Lower leg skin (tissue), 4 donors: ENCODE measurements around the gene SETX. TPM values are rescaled to one million over a fixed set of nuclear protein-coding genes. Genes with fewer than 3 reads are reported as not detected.
"Not testable (repeated sequence)": the region's sequence is repeated elsewhere in the genome, so short reads cannot be mapped to it uniquely, and the experiment has no call there.

Experiments
- DNase-seq, 2 donors: peaks; one replicate each; pipeline ENCODE4 v3.0.0-alpha.2; 2019; ENCODE audit warnings: low spot score in 2 of 2
- H3K4me3 ChIP-seq: fragments of 200-600 bp; sonication (generic); 2 replicates; pipeline ENCODE4 v1.5.1; 2017; ENCODE audit warnings: mild to moderate bottlenecking, low read depth; ENCODE audit not compliant: poor library complexity, severe bottlenecking
- POLR2A ChIP-seq, 2 donors: fragments of 450-650 bp; IDR thresholded peaks; one replicate each; pipeline ENCODE4 v1.6.1; 2016 to 2017; ENCODE audit warnings: antibody characterized with exemption in 2 of 2, mild to moderate bottlenecking in 1 of 2, moderate library complexity in 1 of 2
- WGBS, 2 donors: methylation state at CpG; one replicate each; pipeline ENCODE4 v1.1.5; 2018; 5-methylcytosine and 5-hydroxymethylcytosine counted together
- intact Hi-C: fragments of 100-400 bp; cut with DNase I; formaldehyde crosslinking; loops from one replicate; pipeline ENCODE4 v1.15.0; 2023; ENCODE audit warnings: low total_unique reads
- total RNA-seq, 4 donors: library from RNA; depleted of rRNA; stranded (reverse); fragments of >200 nt; gene quantifications; one replicate each; pipeline ENCODE4 v1.1.0, GENCODE V29; 2016
- TF ChIP-seq, protein P1 (sequence below), 3 donors: fragments of 450-650 bp; IDR thresholded peaks; one replicate each; pipeline ENCODE4 v1.5.1; 2016; ENCODE audit warnings: antibody characterized with exemption in 3 of 3, mild to moderate bottlenecking in 3 of 3, moderate library complexity in 2 of 3

SETX gene
- total RNA-seq, 4 donors from 2014 or later: 32.8 to 38.7 (median 35.9) TPM

DNA sequence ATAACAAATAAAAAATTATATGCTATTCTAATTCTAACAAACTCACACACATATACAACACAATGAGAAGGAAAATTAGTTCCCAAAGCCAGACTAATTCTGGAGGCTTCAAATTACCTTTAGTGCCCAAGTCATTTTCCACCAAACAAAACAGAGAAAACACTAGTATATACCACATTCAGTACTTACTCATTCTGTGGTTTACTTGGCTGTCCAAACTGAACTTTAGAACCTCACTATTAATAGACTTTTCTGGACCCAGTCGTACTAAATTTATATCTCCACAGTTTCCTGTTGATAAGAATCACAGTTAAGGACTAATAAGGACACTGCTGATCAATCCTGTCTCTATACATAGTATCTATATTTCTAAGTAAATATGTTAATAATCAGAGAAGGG is 66.4 kb downstream of the SETX start:
- intact Hi-C loops: no loop called here
- 39 to 50% methylated on average over 1 of the region's 1 CpG for WGBS, 2 donors

DNA sequence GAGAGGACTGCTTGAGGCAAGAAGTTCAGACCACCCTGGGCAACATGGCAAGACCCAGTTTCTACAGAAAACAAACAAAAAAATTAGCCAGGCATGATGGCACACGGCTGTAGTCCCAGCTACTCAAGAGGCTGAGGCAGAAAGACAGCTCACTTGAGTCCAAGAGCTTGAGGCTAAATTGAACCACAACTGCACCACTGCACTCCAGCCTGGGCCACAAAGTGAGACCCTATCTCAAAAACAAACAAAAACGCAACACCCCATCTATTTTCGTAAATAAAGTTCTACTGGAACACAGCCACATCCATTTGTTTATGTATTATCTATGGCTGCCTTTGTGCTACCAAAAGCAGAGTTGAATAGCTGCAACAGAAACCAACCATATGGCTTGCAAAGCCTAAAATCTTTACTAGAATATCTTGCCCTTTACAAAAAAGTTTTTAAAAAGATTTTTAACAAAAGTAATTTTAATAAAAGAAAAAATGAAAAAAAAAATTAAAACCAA is 67.5 kb downstream of the SETX start:
- intact Hi-C loops: no loop called here
- DNase-seq: no peak
- TF ChIP-seq POLR2A (IDR thresholded peaks at IDR 0.05): no peak
- TF ChIP-seq, protein P1, sequence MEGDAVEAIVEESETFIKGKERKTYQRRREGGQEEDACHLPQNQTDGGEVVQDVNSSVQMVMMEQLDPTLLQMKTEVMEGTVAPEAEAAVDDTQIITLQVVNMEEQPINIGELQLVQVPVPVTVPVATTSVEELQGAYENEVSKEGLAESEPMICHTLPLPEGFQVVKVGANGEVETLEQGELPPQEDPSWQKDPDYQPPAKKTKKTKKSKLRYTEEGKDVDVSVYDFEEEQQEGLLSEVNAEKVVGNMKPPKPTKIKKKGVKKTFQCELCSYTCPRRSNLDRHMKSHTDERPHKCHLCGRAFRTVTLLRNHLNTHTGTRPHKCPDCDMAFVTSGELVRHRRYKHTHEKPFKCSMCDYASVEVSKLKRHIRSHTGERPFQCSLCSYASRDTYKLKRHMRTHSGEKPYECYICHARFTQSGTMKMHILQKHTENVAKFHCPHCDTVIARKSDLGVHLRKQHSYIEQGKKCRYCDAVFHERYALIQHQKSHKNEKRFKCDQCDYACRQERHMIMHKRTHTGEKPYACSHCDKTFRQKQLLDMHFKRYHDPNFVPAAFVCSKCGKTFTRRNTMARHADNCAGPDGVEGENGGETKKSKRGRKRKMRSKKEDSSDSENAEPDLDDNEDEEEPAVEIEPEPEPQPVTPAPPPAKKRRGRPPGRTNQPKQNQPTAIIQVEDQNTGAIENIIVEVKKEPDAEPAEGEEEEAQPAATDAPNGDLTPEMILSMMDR (IDR thresholded peaks at IDR 0.05): no peak
- WGBS, 2 donors: 79 to 89% methylated on average over 3 of the region's 3 CpGs
- H3K4me3 ChIP-seq: no peak overlapping the region

More for the DNA sequence above, 66.4 kb downstream of the SETX start:
- no peak for DNase-seq
- TF ChIP-seq POLR2A (IDR thresholded peaks at IDR 0.05): no peak
- TF ChIP-seq, protein P1 (IDR thresholded peaks at IDR 0.05): no peak
- no peak overlapping the region for H3K4me3 ChIP-seq

- intact Hi-C loops: no loop called here
- 86 to 89% methylated on average over 7 of the region's 7 CpGs for WGBS, 2 donors
- no peak for TF ChIP-seq POLR2A (IDR thresholded peaks at IDR 0.05)
- TF ChIP-seq, protein P1 (IDR thresholded peaks at IDR 0.05): no peak
- H3K4me3 ChIP-seq: no peak overlapping the region
- no peak for DNase-seq
Observed at GRCh38 chr9:132283863-132284262, 70.9 kb downstream of the SETX start.

DNA sequence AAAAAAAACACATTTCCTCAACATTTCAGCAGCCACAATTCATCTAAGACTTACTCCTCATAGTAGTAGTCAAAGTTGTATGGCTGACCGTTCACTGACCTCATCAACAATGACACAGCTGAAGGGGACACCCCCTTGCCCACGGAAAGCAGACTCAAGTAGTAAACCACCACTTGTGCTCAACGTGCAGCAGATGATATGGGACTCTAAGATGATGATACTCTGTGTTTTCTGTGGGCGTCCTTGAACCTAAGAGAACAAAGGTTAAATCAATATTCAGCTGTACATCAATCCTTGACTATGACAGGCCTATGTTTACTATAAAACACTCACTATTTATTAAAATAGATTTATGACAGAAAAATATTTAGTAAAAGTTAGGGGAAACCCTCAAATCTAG is 71.6 kb downstream of the SETX start:
- no peak for DNase-seq
- intact Hi-C loops: no loop called here
- H3K4me3 ChIP-seq: no peak overlapping the region
- TF ChIP-seq, protein P1 (IDR thresholded peaks at IDR 0.05): no peak
- TF ChIP-seq POLR2A (IDR thresholded peaks at IDR 0.05): no peak
- WGBS, 2 donors: 80 to 84% methylated on average over 4 of the region's 4 CpGs

DNA sequence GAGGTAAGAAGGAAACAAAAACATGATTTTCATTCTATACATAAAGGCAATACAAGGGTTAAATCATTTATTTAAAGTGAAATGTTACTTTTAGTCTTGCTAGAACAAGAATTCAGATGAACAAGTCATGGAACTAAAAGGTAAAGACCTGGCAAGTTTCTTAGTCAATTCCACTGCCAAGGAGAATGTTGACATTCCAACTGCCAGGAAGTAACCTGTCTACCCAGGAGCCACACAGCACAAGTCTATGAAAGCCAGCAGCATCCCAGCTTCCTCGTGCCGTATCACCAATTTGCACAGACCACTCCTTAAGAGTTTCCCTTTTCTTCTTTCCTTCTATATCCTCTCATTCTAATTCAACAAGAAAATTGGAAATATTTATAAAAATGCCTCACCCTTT is 79.9 kb downstream of the SETX start:
- WGBS, 2 donors: 59 to 73% methylated on average over 2 of the region's 2 CpGs
- no peak overlapping the region for H3K4me3 ChIP-seq
- no peak for DNase-seq
- TF ChIP-seq, protein P1 (IDR thresholded peaks at IDR 0.05): no peak
- no peak for TF ChIP-seq POLR2A (IDR thresholded peaks at IDR 0.05)
- intact Hi-C loops: no loop called here

DNA sequence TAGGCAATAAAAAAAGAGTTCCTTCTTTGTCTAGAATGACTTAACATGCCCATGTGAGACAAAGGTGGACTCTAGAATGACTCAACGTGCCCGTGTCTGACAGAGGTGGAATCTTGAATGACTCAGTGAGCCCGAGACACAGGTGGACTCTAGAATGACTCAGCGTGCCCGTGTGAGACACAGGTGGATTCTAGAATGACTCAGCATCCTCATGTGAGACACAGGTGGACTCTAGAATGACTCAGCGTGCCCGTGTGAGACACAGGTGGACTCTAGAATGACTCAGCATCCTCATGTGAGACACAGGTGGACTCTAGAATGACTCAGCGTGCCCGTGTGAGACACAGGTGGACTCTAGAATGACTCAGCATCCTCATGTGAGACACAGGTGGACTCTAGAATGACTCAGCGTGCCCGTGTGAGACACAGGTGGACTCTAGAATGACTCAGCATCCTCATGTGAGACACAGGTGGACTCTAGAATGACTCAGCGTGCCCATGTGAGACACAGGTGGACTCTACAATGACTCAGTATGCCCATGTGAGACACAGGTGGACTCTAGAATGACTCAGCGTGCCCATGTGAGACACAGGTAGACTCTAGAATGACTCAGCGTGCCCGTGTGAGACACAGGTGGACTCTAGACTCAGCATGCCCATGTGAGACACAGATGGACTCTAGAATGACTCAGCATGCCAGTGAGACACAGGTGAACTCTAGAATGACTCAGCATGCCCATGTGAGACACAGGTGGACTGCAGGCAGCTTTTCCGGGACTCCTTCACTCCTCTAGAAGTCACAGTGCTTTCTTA is 84.9 kb downstream of the SETX start:
- WGBS, 2 donors: 63 to 72% methylated on average over 12 of the region's 16 CpGs
- DNase-seq, intact Hi-C loops, H3K4me3 ChIP-seq: not testable (repeated sequence)
